IMR-90 (cell line): ENCODE measurements around the gene SLX4. TPM values are rescaled to one million over a fixed set of nuclear protein-coding genes. Genes with fewer than 3 reads are reported as not detected.

Experiments used
- ATAC-seq: fragments of 200-7000 bp; cut with Tn5 transposase; 2 replicates; pipeline ENCODE4 v1.9.1; 2020; ENCODE audit warnings: low read depth, mild to moderate bottlenecking, moderate library complexity
- BruUV-seq: library from RNA; stranded (reverse); fragments of 400-500 nt; replicated peaks from 2 replicates; lab custom pipeline; 2021; lab: Mats Ljungman, UMichigan
- CTCF ChIA-PET: fragments of 300-600 bp; formaldehyde crosslinking; extraction: SDS; loops from one replicate; lab custom pipeline; 2021; ENCODE audit warnings: antibody characterized with exemption; lab: Yijun Ruan, JAX
- POLR2A ChIA-PET: fragments of 300-600 bp; sonication (Branson Sonifier 250); formaldehyde crosslinking; loops from one replicate; lab custom pipeline; 2022; ENCODE audit warnings: antibody characterized with exemption; ENCODE audit not compliant: unreplicated experiment; lab: Charles Lee
- DNase-seq: peaks from one replicate; pipeline ENCODE4 v3.0.0; 2013
- H2AFZ ChIP-seq: replicated peaks from 2 replicates; pipeline ENCODE3; 2013; ENCODE audit warnings: low read length, mild to moderate bottlenecking; ENCODE audit not compliant: poor library complexity
- H2AK5ac ChIP-seq: 2 replicates; pipeline ENCODE4 v1.6.1; 2013; ENCODE audit warnings: low read depth, low read length, inconsistent platforms
- H2AK9ac ChIP-seq: replicated peaks from 2 replicates; pipeline ENCODE3; 2013; ENCODE audit warnings: mild to moderate bottlenecking, low read depth, low read length, moderate library complexity; ENCODE audit not compliant: poor library complexity
- H2BK120ac ChIP-seq: 2 replicates; pipeline ENCODE4 v1.6.1; 2013; ENCODE audit warnings: low read depth, low read length, inconsistent platforms
- H2BK15ac ChIP-seq: 3 replicates; pipeline ENCODE4 v1.6.1; 2013; ENCODE audit warnings: low read depth, low read length, inconsistent platforms
- H2BK20ac ChIP-seq: 2 replicates; pipeline ENCODE4 v1.6.1; 2013; ENCODE audit warnings: low read depth, mild to moderate bottlenecking, inconsistent platforms, low read length, moderate library complexity
- H2BK5ac ChIP-seq: 2 replicates; pipeline ENCODE4 v1.6.1; 2013; ENCODE audit warnings: mild to moderate bottlenecking, low read depth, low read length, inconsistent platforms; ENCODE audit not compliant: poor library complexity, severe bottlenecking
- H3K14ac ChIP-seq: replicated peaks from 2 replicates; pipeline ENCODE4 v1.6.1; 2013; ENCODE audit warnings: low read depth, low read length, inconsistent platforms
- H3K18ac ChIP-seq: 2 replicates; pipeline ENCODE4 v1.6.1; 2013; ENCODE audit warnings: low read depth, low read length, control low read depth
- H3K23ac ChIP-seq: 2 replicates; pipeline ENCODE4 v1.6.1; 2013; ENCODE audit warnings: low read depth, low read length, inconsistent platforms
- H3K27ac ChIP-seq: 2 replicates; pipeline ENCODE4 v1.5.1; 2013; ENCODE audit warnings: mild to moderate bottlenecking, control low read depth, low read length; ENCODE audit not compliant: insufficient read depth
- H3K27me3 ChIP-seq: 2 replicates; pipeline ENCODE4 v1.6.1; 2013; ENCODE audit warnings: low read length; ENCODE audit not compliant: control insufficient read depth, insufficient read depth
- H3K36me3 ChIP-seq: 2 replicates; pipeline ENCODE4 v1.6.1; 2013; ENCODE audit warnings: low read length, mixed read lengths; ENCODE audit not compliant: control insufficient read depth, insufficient read depth
- H3K4ac ChIP-seq: 2 replicates; pipeline ENCODE4 v1.6.1; 2013; ENCODE audit warnings: low read depth, low read length, inconsistent platforms
- H3K4me1 ChIP-seq: 2 replicates; pipeline ENCODE4 v1.6.1; 2013; ENCODE audit warnings: low read length, mixed read lengths; ENCODE audit not compliant: control insufficient read depth, insufficient read depth
- H3K4me2 ChIP-seq: 2 replicates; pipeline ENCODE4 v1.6.1; 2013; ENCODE audit warnings: low read depth, mild to moderate bottlenecking, control low read depth, low read length, moderate library complexity
- H3K4me3 ChIP-seq: 2 replicates; pipeline ENCODE4 v1.5.1; 2013; ENCODE audit warnings: low read depth, mild to moderate bottlenecking, control low read depth, low read length, moderate library complexity; ENCODE audit not compliant: insufficient read depth
- H3K56ac ChIP-seq: 2 replicates; pipeline ENCODE4 v1.6.1; 2013; ENCODE audit warnings: low read length, inconsistent platforms; ENCODE audit not compliant: insufficient read depth; ENCODE audit errors: extremely low read depth
- H3K79me1 ChIP-seq, 2 experiments: 2 replicates each; pipeline ENCODE4 v1.6.1; 2013; ENCODE audit warnings: low read length in 2 of 2, inconsistent platforms in 1 of 2, low read depth in 1 of 2
- H3K9ac ChIP-seq: 2 replicates; pipeline ENCODE4 v1.6.1; 2013; ENCODE audit warnings: low read depth, low read length, control low read depth
- H3K9me1 ChIP-seq: 2 replicates; pipeline ENCODE4 v1.6.1; 2013; ENCODE audit warnings: low read length, inconsistent platforms; ENCODE audit not compliant: insufficient read depth
- H3K9me3 ChIP-seq: 2 replicates; pipeline ENCODE4 v1.6.1; 2013; ENCODE audit warnings: low read length; ENCODE audit not compliant: control insufficient read depth, insufficient read depth
- H4K20me1 ChIP-seq: 2 replicates; pipeline ENCODE4 v1.6.1; 2013; ENCODE audit warnings: low read length, inconsistent platforms; ENCODE audit not compliant: insufficient read depth
- H4K5ac ChIP-seq: 2 replicates; pipeline ENCODE4 v1.6.1; 2013; ENCODE audit warnings: mild to moderate bottlenecking, low read depth, low read length, control low read depth
- H4K8ac ChIP-seq, 2 experiments: 2 replicates each; pipeline ENCODE4 v1.6.1; 2013; ENCODE audit warnings: low read depth in 2 of 2, low read length in 2 of 2, control low read depth in 1 of 2, inconsistent platforms in 1 of 2
- H4K91ac ChIP-seq: 2 replicates; pipeline ENCODE4 v1.6.1; 2013; ENCODE audit warnings: low read depth, low read length, inconsistent platforms; ENCODE audit not compliant: insufficient read depth
- CEBPB ChIP-seq: IDR thresholded peaks from 2 replicates; pipeline ENCODE4 v1.6.1; 2012; ENCODE audit warnings: low read depth, low read length, improper control_type of control experiment
- CHD1 ChIP-seq: IDR thresholded peaks from 2 replicates; pipeline ENCODE4 v1.6.1; 2012; ENCODE audit warnings: low read depth, low read length, improper control_type of control experiment
- MAFK ChIP-seq: IDR thresholded peaks from 2 replicates; pipeline ENCODE4 v1.6.1; 2012; ENCODE audit warnings: low read depth, low read length, improper control_type of control experiment
- MAZ ChIP-seq: IDR thresholded peaks from 2 replicates; pipeline ENCODE4 v1.6.1; 2012; ENCODE audit warnings: low read depth, mild to moderate bottlenecking, low read length, improper control_type of control experiment, moderate library complexity, borderline replicate concordance
- RAD21 ChIP-seq: IDR thresholded peaks from 2 replicates; pipeline ENCODE4 v1.6.1; 2012; ENCODE audit warnings: low read length, improper control_type of control experiment
- SMC3 ChIP-seq: fragments of 150-350 bp; IDR thresholded peaks from 2 replicates; pipeline ENCODE4 v1.6.1; 2016; ENCODE audit warnings: low read depth, mild to moderate bottlenecking, antibody characterized with exemption, low read length, moderate library complexity
- USF2 ChIP-seq: fragments of 150-350 bp; IDR thresholded peaks from 2 replicates; pipeline ENCODE4 v1.6.1; 2017; ENCODE audit warnings: mild to moderate bottlenecking, antibody characterized with exemption, low read length, low read depth
- WGBS, 2 experiments: methylation state at CpG; one replicate each; pipeline versions ENCODE4 v1.1.5 to v1.1.7; 2013; ENCODE audit warnings: missing lambda C conversion rate in 2 of 2; ENCODE audit not compliant: insufficient read length in 1 of 2; ENCODE audit errors: extremely low coverage in 2 of 2; 5-methylcytosine and 5-hydroxymethylcytosine counted together
- dilution Hi-C: fragments of 300-500 bp; cut with HindIII; formaldehyde crosslinking; loops from one replicate; pipeline ENCODE4 v1.14.3; 2018; ENCODE audit warnings: low sequenced_read_pairs; ENCODE audit not compliant: unreplicated experiment
- in situ Hi-C: fragments of 300-500 bp; cut with MboI; formaldehyde crosslinking; loops from 3 replicates; pipeline ENCODE4 v1.14.3; 2019; ENCODE audit warnings: low sequenced_read_pairs, inconsistent platforms, mixed read lengths
- intact Hi-C: fragments of 100-400 bp; cut with micrococcal nuclease; formaldehyde crosslinking; loops from 2 replicates; pipeline ENCODE4 v1.10.0; 2022
- polyA plus RNA-seq, 3 experiments: library from polyadenylated mRNA; depleted of rRNA; stranded (reverse); fragments of >200 nt; gene quantifications; 2 replicates each; pipeline ENCODE4 v1.2.3, GENCODE V29; 2012; ENCODE audit warnings: low replicate concordance in 1 of 3
- total RNA-seq: library from RNA; depleted of rRNA; stranded (reverse); fragments of >200 nt; gene quantifications from 2 replicates; pipeline ENCODE4 v1.2.3, GENCODE V29; 2012
- TF ChIP-seq, protein P1 (sequence below): conservative IDR thresholded peaks from 2 replicates; pipeline ENCODE4 v1.5.1; 2012; ENCODE audit warnings: mild to moderate bottlenecking, low read depth, low read length, improper control_type of control experiment

Gene SLX4
- total and polyA plus RNA-seq, 2 of the 4 experiments (the other 2 are of a cell fraction), result 1.3 to 3.1 TPM

- POLR2A ChIA-PET, result no interaction called here
Measured at GRCh38 chr16:3589001-3589400, 22.4 kb downstream of the SLX4 start.

More at GRCh38 chr16:3589001-3589400, 22.4 kb downstream of the SLX4 start:
- no peak overlapping the region for H3K18ac ChIP-seq
- dilution Hi-C loops (no loop called here), in situ Hi-C loops (no loop called here), intact Hi-C loops (no loop called here)
- H3K4ac ChIP-seq, result no peak overlapping the region
- DNase-seq (no peak), ATAC-seq (no peak)
- peaks cover 22% of the 10 kb centered on the region; the same call in 1 of the 2 replicates for H3K36me3 ChIP-seq
- no peak overlapping the region for H4K91ac ChIP-seq
- no peak for TF ChIP-seq CHD1
- TF ChIP-seq USF2, result no peak
- no peak for TF ChIP-seq MAFK
- no peak for TF ChIP-seq MAZ
- TF ChIP-seq, protein P1, sequence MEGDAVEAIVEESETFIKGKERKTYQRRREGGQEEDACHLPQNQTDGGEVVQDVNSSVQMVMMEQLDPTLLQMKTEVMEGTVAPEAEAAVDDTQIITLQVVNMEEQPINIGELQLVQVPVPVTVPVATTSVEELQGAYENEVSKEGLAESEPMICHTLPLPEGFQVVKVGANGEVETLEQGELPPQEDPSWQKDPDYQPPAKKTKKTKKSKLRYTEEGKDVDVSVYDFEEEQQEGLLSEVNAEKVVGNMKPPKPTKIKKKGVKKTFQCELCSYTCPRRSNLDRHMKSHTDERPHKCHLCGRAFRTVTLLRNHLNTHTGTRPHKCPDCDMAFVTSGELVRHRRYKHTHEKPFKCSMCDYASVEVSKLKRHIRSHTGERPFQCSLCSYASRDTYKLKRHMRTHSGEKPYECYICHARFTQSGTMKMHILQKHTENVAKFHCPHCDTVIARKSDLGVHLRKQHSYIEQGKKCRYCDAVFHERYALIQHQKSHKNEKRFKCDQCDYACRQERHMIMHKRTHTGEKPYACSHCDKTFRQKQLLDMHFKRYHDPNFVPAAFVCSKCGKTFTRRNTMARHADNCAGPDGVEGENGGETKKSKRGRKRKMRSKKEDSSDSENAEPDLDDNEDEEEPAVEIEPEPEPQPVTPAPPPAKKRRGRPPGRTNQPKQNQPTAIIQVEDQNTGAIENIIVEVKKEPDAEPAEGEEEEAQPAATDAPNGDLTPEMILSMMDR, result no peak
- TF ChIP-seq CEBPB, result no peak
- no peak for TF ChIP-seq RAD21
- no peak for TF ChIP-seq SMC3
- no peak overlapping the region for H3K9ac ChIP-seq
- no peak overlapping the region for H2BK15ac ChIP-seq
- H4K5ac ChIP-seq, result no peak overlapping the region
- WGBS, 2 experiments, result 92% methylated on average over 18 of the region's 22 CpGs; no CpG with 5 or more reads in 1 of the 2 experiments
- H2BK20ac ChIP-seq, result no peak overlapping the region
- no peak overlapping the region for H2BK5ac ChIP-seq
- no TSS peak for BruUV-seq
- H3K9me3 ChIP-seq, result no peaks in the 10 kb centered on the region
- H3K79me1 ChIP-seq, result no peaks in the 10 kb centered on the region
- H3K4me3 ChIP-seq, result no peak overlapping the region
- no peak overlapping the region for H3K14ac ChIP-seq
- H3K27ac ChIP-seq, result no peak overlapping the region
- CTCF ChIA-PET, result no interaction called here
- no peaks in the 10 kb centered on the region for H4K20me1 ChIP-seq
- H3K4me2 ChIP-seq, result no peak overlapping the region
- H2AK5ac ChIP-seq, result no peak overlapping the region
- H3K9me1 ChIP-seq, result no peaks in the 10 kb centered on the region; the same call in 1 of the 2 replicates
- no peak overlapping the region for H2BK120ac ChIP-seq
- no peak overlapping the region for H3K23ac ChIP-seq
- H3K27me3 ChIP-seq, result no peaks in the 10 kb centered on the region
- H2AFZ ChIP-seq, result no peak overlapping the region
- H3K56ac ChIP-seq, result no peak overlapping the region
- H4K8ac ChIP-seq, result no peak overlapping the region
- no peak overlapping the region for H2AK9ac ChIP-seq
- H3K4me1 ChIP-seq, result no peaks in the 10 kb centered on the region
